H1 (cell line): ENCODE results near the gene UEVLD. TPM values are rescaled to one million over a fixed set of nuclear protein-coding genes. Genes with fewer than 3 reads are reported as not detected.

Experiments used
- CTCF ChIA-PET: fragments of 300-600 bp; sonication (Branson Sonifier 250); formaldehyde crosslinking; loops from one replicate; lab custom pipeline; 2021; ENCODE audit not compliant: partially characterized antibody; lab: Charles Lee
- POLR2A ChIA-PET: fragments of 300-600 bp; sonication (Branson Sonifier 250); formaldehyde crosslinking; loops from one replicate; lab custom pipeline; 2021; ENCODE audit warnings: inconsistent platforms; ENCODE audit not compliant: partially characterized antibody; lab: Charles Lee
- DNase-seq, 2 experiments: peaks; one replicate each; pipeline versions ENCODE4 v3.0.0 to v3.0.0-alpha.2; 2010 to 2022; ENCODE audit warnings: low spot score in 2 of 2, low read depth in 1 of 2, mixed read lengths in 1 of 2
- FAIRE-seq: peaks from 2 replicates; lab custom pipeline; 2011; peaks lifted over from hg19 to GRCh38; lab: Jason Lieb, UNC
- H2AFZ ChIP-seq: 2 replicates; pipeline ENCODE4 v1.8.1; 2012; ENCODE audit warnings: low read length, inconsistent platforms
- H2AK5ac ChIP-seq: 2 replicates; pipeline ENCODE4 v1.6.1; 2013; ENCODE audit warnings: low read depth, low read length
- H2BK120ac ChIP-seq: replicated peaks from 2 replicates; pipeline ENCODE3; 2013; ENCODE audit warnings: low read depth, low read length, inconsistent platforms
- H2BK12ac ChIP-seq: 2 replicates; pipeline ENCODE4 v1.6.1; 2013; ENCODE audit warnings: low read depth, low read length
- H2BK15ac ChIP-seq: 2 replicates; pipeline ENCODE4 v1.6.1; 2013; ENCODE audit warnings: low read length
- H2BK20ac ChIP-seq: 2 replicates; pipeline ENCODE4 v1.6.1; 2013; ENCODE audit warnings: low read length
- H2BK5ac ChIP-seq: 2 replicates; pipeline ENCODE4 v1.6.1; 2013; ENCODE audit warnings: low read depth, low read length
- H3K14ac ChIP-seq: 2 replicates; pipeline ENCODE4 v1.6.1; 2013; ENCODE audit warnings: inconsistent platforms; ENCODE audit not compliant: insufficient read length
- H3K18ac ChIP-seq: 2 replicates; pipeline ENCODE4 v1.6.1; 2013; ENCODE audit warnings: low read length; ENCODE audit errors: extremely low read depth
- H3K23ac ChIP-seq: 2 replicates; pipeline ENCODE4 v1.6.1; 2013; ENCODE audit warnings: inconsistent platforms; ENCODE audit not compliant: insufficient read length
- H3K23me2 ChIP-seq: 2 replicates; pipeline ENCODE4 v1.6.1; 2013; ENCODE audit warnings: low read depth, low read length
- H3K27ac ChIP-seq: 2 replicates; pipeline ENCODE4 v1.6.1; 2011; ENCODE audit warnings: low read depth, low read length, inconsistent platforms
- H3K27me3 ChIP-seq, 4 experiments: replicated peaks in 1 of 4; 1 replicate in 1 of 4; 2 replicates in 3 of 4; pipeline versions ENCODE4 v1.6.1 to v1.8.1; 2011 to 2013; ENCODE audit warnings: low read length in 3 of 4, mild to moderate bottlenecking in 3 of 4, inconsistent platforms in 2 of 4, mixed read lengths in 2 of 4, moderate library complexity in 1 of 4; ENCODE audit not compliant: control insufficient read depth in 3 of 4, insufficient read depth in 3 of 4; ENCODE audit errors: extremely low read depth in 1 of 4
- H3K36me3 ChIP-seq, 4 experiments: 2 replicates each; pipeline versions ENCODE4 v1.6.1 to v1.8.1; 2011 to 2013; ENCODE audit warnings: mild to moderate bottlenecking in 4 of 4, low read length in 3 of 4, moderate library complexity in 2 of 4, control low read depth in 1 of 4, inconsistent platforms in 1 of 4; ENCODE audit not compliant: insufficient read depth in 4 of 4, control insufficient read depth in 2 of 4
- H3K4ac ChIP-seq: replicated peaks from 2 replicates; pipeline ENCODE3; 2013; ENCODE audit warnings: low read length, low read depth, mixed read lengths, inconsistent platforms; ENCODE audit not compliant: insufficient read length
- H3K4me1 ChIP-seq, 4 experiments: replicated peaks in 1 of 4; 1 replicate in 1 of 4; 2 replicates in 3 of 4; pipeline versions ENCODE4 v1.6.1 to v1.8.1; 2011 to 2013; ENCODE audit warnings: low read length in 3 of 4, inconsistent platforms in 2 of 4, mixed read lengths in 1 of 4; ENCODE audit not compliant: insufficient read depth in 4 of 4, control insufficient read depth in 3 of 4
- H3K4me2 ChIP-seq, 2 experiments: 2 replicates each; pipeline versions ENCODE4 v1.6.1 to v1.8.1; 2011 to 2013; ENCODE audit warnings: low read depth in 2 of 2, low read length in 2 of 2, control low read depth in 1 of 2, inconsistent platforms in 1 of 2, mild to moderate bottlenecking in 1 of 2; ENCODE audit not compliant: insufficient read depth in 1 of 2
- H3K4me3 ChIP-seq, 4 experiments: fragments of 200-600, 300-600 bp in 1 of 4; sonication (generic), shearing (Covaris generic), sonication (Bioruptor Twin) in 1 of 4; 2 replicates each; pipeline versions ENCODE4 v1.5.1 to v1.8.1; 2011 to 2016; ENCODE audit warnings: low read length in 4 of 4, low read depth in 3 of 4, control low read depth in 2 of 4, inconsistent platforms in 2 of 4, mild to moderate bottlenecking in 2 of 4, mixed read lengths in 1 of 4, moderate library complexity in 1 of 4; ENCODE audit not compliant: insufficient read depth in 2 of 4; ENCODE audit errors: extremely low read depth in 1 of 4
- H3K56ac ChIP-seq: replicated peaks from 2 replicates; pipeline ENCODE3; 2013; ENCODE audit warnings: low read depth, mild to moderate bottlenecking, mixed read lengths, low read length, inconsistent platforms; ENCODE audit not compliant: insufficient read length
- H3K79me1 ChIP-seq: 2 replicates; pipeline ENCODE4 v1.6.1; 2013; ENCODE audit warnings: low read depth, low read length, control low read depth
- H3K79me2 ChIP-seq, 2 experiments: 2 replicates each; pipeline versions ENCODE4 v1.6.1 to v1.8.1; 2012 to 2013; ENCODE audit warnings: low read length in 2 of 2, mild to moderate bottlenecking in 2 of 2, inconsistent platforms in 1 of 2; ENCODE audit not compliant: insufficient read depth in 2 of 2, control insufficient read depth in 1 of 2
- H3K9ac ChIP-seq, 4 experiments: replicated peaks in 1 of 4; 1 replicate in 1 of 4; 2 replicates in 3 of 4; pipeline versions ENCODE4 v1.6.1 to v1.8.1; 2011 to 2013; ENCODE audit warnings: low read depth in 3 of 4, low read length in 3 of 4, control low read depth in 2 of 4, mild to moderate bottlenecking in 2 of 4, moderate library complexity in 2 of 4, inconsistent platforms in 1 of 4; ENCODE audit errors: extremely low read depth in 1 of 4
- H3K9me3 ChIP-seq, 2 experiments: 2 replicates each; pipeline versions ENCODE4 v1.6.1 to v1.8.1; 2012 to 2013; ENCODE audit warnings: mild to moderate bottlenecking in 2 of 2, moderate library complexity in 2 of 2, control low read depth in 1 of 2, inconsistent platforms in 1 of 2, low read depth in 1 of 2, low read length in 1 of 2, mixed read lengths in 1 of 2; ENCODE audit not compliant: insufficient read depth in 2 of 2
- H4K20me1 ChIP-seq, 2 experiments: replicated peaks in 1 of 2; 2 replicates each; pipeline versions ENCODE3 to v1.8.1; 2011 to 2013; ENCODE audit warnings: inconsistent platforms in 2 of 2, low read length in 2 of 2, mild to moderate bottlenecking in 1 of 2; ENCODE audit not compliant: insufficient read depth in 2 of 2, control insufficient read depth in 1 of 2
- H4K5ac ChIP-seq: 2 replicates; pipeline ENCODE4 v1.6.1; 2013; ENCODE audit warnings: low read length, low read depth, mixed read lengths, inconsistent platforms; ENCODE audit not compliant: insufficient read length
- H4K8ac ChIP-seq: 2 replicates; pipeline ENCODE4 v1.8.0; 2013; ENCODE audit warnings: mild to moderate bottlenecking, moderate library complexity, low read length, inconsistent platforms; ENCODE audit not compliant: insufficient read depth; ENCODE audit errors: extremely low read depth
- H4K91ac ChIP-seq: replicated peaks from 2 replicates; pipeline ENCODE3; 2013; ENCODE audit warnings: low read length, mixed read lengths, inconsistent platforms; ENCODE audit not compliant: insufficient read length
- CHD2 ChIP-seq: IDR thresholded peaks from 2 replicates; pipeline ENCODE4 v1.6.1; 2012; ENCODE audit warnings: low read length, improper control_type of control experiment
- JUND ChIP-seq: IDR thresholded peaks from 2 replicates; pipeline ENCODE4 v1.6.1; 2011; ENCODE audit warnings: mild to moderate bottlenecking, improper control_type of control experiment, low read length
- NANOG ChIP-seq: IDR thresholded peaks from 2 replicates; pipeline ENCODE4 v1.6.1; 2011; ENCODE audit warnings: low read length, low read depth, mild to moderate bottlenecking, inconsistent platforms; ENCODE audit not compliant: insufficient read depth, poor library complexity, severe bottlenecking
- POLR2AphosphoS5 ChIP-seq: IDR thresholded peaks from 2 replicates; pipeline ENCODE4 v1.6.1; 2011; ENCODE audit warnings: low read depth, low read length
- TAF1 ChIP-seq: IDR thresholded peaks from 2 replicates; pipeline ENCODE4 v1.6.1; 2011; ENCODE audit warnings: mild to moderate bottlenecking, low read depth, low read length
- TEAD4 ChIP-seq: IDR thresholded peaks from 2 replicates; pipeline ENCODE4 v1.6.1; 2012; ENCODE audit warnings: low read depth, low read length, inconsistent platforms, mixed read lengths
- WGBS, 2 experiments: shearing (Covaris generic) in 1 of 2; methylation state at CpG; one replicate each; pipeline versions ENCODE4 v1.1.6 to v1.1.7; 2013 to 2015; ENCODE audit warnings: low lambda C conversion rate in 2 of 2, mixed read lengths in 2 of 2, inconsistent platforms in 1 of 2, low coverage in 1 of 2, missing lambda C conversion rate in 1 of 2; ENCODE audit not compliant: insufficient replicate concordance in 2 of 2, insufficient coverage in 1 of 2, insufficient read length in 1 of 2; ENCODE audit errors: extremely low coverage in 1 of 2, missing lambda C conversion rate in 1 of 2; 5-methylcytosine and 5-hydroxymethylcytosine counted together
- long read RNA-seq, 2 experiments: library from RNA in 1 of 2; library from capped mRNA in 1 of 2; stranded (forward); transcript quantifications; one replicate each; pipeline ENCODE4 v2.0.0, GENCODE V29; 2021; ENCODE audit warnings: inconsistent platforms in 1 of 2
- polyA minus RNA-seq, 3 experiments: library from RNA; depleted of rRNA, polyadenylated mRNA; stranded (reverse); fragments of >200 nt; gene quantifications; 1 replicate in 2 of 3; 2 replicates in 1 of 3; pipeline ENCODE4 v1.2.3, GENCODE V29; 2011
- polyA plus RNA-seq, 7 experiments: library from polyadenylated mRNA; depleted of rRNA in 3 of 7; stranded (reverse) in 5 of 7; unstranded in 2 of 7; fragments of >200 nt in 5 of 7; fragments of 200-250 nt in 2 of 7; gene quantifications; 1 replicate in 5 of 7; 2 replicates in 1 of 7; 4 replicates in 1 of 7; pipeline versions ENCODE4 v1.2.1 to v1.2.3, GENCODE V29; 2011 to 2013; ENCODE audit warnings: missing spikeins in 2 of 7, mixed read lengths in 2 of 7
- total RNA-seq: library from RNA; stranded (reverse); fragmentation: NEBNext Ultra II Directional; extraction: Animal tissue kit (Norgen Biotek cat#: 25700); gene quantifications from 2 replicates; pipeline ENCODE4 v1.2.1, GENCODE V29; 2021
- TF ChIP-seq, protein P1 (sequence below): IDR thresholded peaks from 2 replicates; pipeline ENCODE4 v1.6.1; 2011; ENCODE audit warnings: low read depth, mild to moderate bottlenecking, low read length; ENCODE audit not compliant: insufficient read depth

The UEVLD gene
- total RNA-seq (6.0 and 7.3 TPM in 2 replicates), polyA plus RNA-seq (2011; rRNA removed) (3.6 and 4.1 TPM in 2 replicates), polyA minus RNA-seq (2011; rRNA and poly(A)+ RNA removed) (4.9 and 10.5 TPM in 2 replicates)
- polyA plus RNA-seq (2011; cell fraction: cytosol; rRNA removed): 5.1 TPM
- polyA plus RNA-seq (2011; cell fraction: nucleus; rRNA removed): 2.2 TPM
- polyA plus RNA-seq (2012, experiment 1 of 2): 4.8 to 7.7 TPM (median 5.5 TPM) in 4 replicates
- polyA plus RNA-seq (2012, experiment 2 of 2): 1.5 TPM
- polyA plus RNA-seq (2013, experiment 1 of 2): 5.5 TPM
- 4.3 TPM for polyA plus RNA-seq (2013, experiment 2 of 2)
- 4.5 TPM for polyA minus RNA-seq (2011; cell fraction: cytosol; rRNA and poly(A)+ RNA removed)
- polyA minus RNA-seq (2011; cell fraction: nucleus; rRNA and poly(A)+ RNA removed): 8.6 TPM
- long read RNA-seq, experiment 1, full-length matches to known transcripts: 3 of 9 reads
- long read RNA-seq, experiment 1, partial matches to known transcripts: 2 of 9 reads
- long read RNA-seq, experiment 1, other reads (novel, unspliced or antisense): 4 of 9 reads
- long read RNA-seq, experiment 2, full-length matches to known transcripts: 11 of 14 reads
- long read RNA-seq, experiment 2, partial matches to known transcripts: 1 of 14 reads
- long read RNA-seq, experiment 2, other reads (novel, unspliced or antisense): 2 of 14 reads

DNA sequence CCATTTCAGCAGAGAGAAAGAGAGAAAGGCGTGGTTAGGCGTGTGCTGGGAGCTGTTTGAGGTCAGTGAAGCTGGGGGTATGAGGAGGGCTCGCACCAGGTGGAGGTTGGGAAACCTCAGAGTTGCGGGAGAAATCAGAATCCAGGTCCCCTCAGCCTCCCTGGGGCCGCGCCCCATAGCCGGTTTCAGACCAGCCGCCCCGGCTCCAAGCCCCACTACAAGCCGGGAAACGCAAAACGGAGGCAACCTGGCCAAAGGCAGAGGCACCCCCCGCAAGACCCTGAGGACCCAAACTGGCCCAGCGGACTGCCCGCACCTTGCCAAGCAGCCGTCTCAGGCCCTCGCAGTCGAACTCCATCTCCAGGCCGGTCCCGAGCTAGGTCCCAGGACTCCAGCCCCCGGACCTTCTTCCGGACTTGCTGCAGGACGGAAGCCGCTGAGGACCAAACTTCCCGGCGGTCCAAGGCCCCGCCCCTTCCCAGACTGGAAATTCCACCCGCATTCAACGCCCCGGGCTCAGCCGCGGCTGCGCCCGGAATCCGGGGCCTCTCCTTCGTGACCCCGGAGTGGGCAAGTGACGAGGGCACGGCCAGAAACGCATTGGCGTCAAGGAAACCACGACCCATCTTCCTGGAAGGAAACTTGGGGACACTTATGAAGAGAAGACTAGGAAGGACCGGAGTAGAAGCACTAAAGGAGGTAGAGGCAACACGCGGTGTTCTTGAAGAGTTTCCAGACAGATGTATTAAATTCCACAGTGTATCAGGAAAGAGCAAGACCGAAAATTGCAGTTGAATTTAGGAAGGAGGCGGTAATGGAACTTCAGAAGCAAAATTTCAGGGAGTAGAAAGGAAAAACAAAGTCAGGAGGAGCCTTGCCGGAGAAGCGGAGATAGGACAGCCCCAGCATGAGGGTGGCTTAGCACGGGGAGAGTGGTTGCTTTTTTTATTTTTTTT is at the start of gene UEVLD:
Gene UEVLD (minus strand): TSS at position 438 of the 956 bp plus-strand sequence. CDS start 80 bp downstream, at position 358.
- H3K79me2 ChIP-seq: peaks cover 0 to 49% of the 10 kb centered on the region in 2 experiments; a peak in 2 of 4 replicates
- no peak for FAIRE-seq
- TF ChIP-seq CHD2 (no peak), TEAD4 (peak; percentile 82), POLR2AphosphoS5 (peak; percentile 88), JUND (no peak), TAF1 (peak; percentile 92), NANOG (no peak)
- TF ChIP-seq, protein P1, sequence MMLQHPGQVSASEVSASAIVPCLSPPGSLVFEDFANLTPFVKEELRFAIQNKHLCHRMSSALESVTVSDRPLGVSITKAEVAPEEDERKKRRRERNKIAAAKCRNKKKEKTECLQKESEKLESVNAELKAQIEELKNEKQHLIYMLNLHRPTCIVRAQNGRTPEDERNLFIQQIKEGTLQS: no peak

More for the DNA sequence above, at the start of gene UEVLD:
- Histone ChIP-seq H3K23me2 (peaks cover 5% of the 10 kb centered on the region; the same call in 1 of the 2 replicates), H3K9me3 (no peaks in the 10 kb centered on the region), H3K4me1 (peaks cover 0 to 3% (median 0%) of the 10 kb centered on the region in 4 experiments; a peak in 1 of 7 replicates), H3K56ac (no peak within 1 kb of the TSS), H2BK20ac (no peak within 1 kb of the TSS), H3K27ac (peak within 1 kb of the TSS; percentile 53), H3K4me2 (peak within 1 kb of the TSS; percentile 72 to 97), H2BK15ac (no peak within 1 kb of the TSS), H2AK5ac (no peak within 1 kb of the TSS), H4K91ac (no peak within 1 kb of the TSS), H3K9ac (peak within 1 kb of the TSS; percentile 80 to 95 (median 88)), H2AFZ (peak within 1 kb of the TSS; percentile 97), H3K4me3 (peak within 1 kb of the TSS; percentile 92 to 100 (median 94)), H3K27me3 (no peaks in the 10 kb centered on the region), H3K4ac (no peak within 1 kb of the TSS), H3K14ac (no peak within 1 kb of the TSS), H4K8ac (peak within 1 kb of the TSS; percentile 93; the same call in 1 of the 2 replicates), H2BK120ac (no peak within 1 kb of the TSS), H2BK5ac (peak within 1 kb of the TSS; percentile 46; the same call in 1 of the 2 replicates), H3K36me3 (no peaks in the 10 kb centered on the region), H2BK12ac (no peak within 1 kb of the TSS), H3K18ac (peak within 1 kb of the TSS; percentile 89), H3K79me1 (peaks cover 2% of the 10 kb centered on the region; the same call in 1 of the 2 replicates), H3K23ac (no peak within 1 kb of the TSS), H4K5ac (peak within 1 kb of the TSS; percentile 84), H4K20me1 (no peaks in the 10 kb centered on the region)
- CTCF ChIA-PET: interaction anchor here (0.6 to 1.9 kb wide), 4 partner anchors 13 to 149 kb away, joined by 3 to 5 read pairs (median 4); no protein-coding TSS in a partner anchor
- peak; percentile 58 to 89 for DNase-seq
- 1% methylated on average over 49 of the region's 50 CpGs; no CpG with 5 or more reads in 1 of the 2 experiments for WGBS, 2 experiments
- POLR2A ChIA-PET: interaction anchor here (0.6 to 2.2 kb wide), 10 partner anchors 8 to 499 kb away, joined by 3 to 8 read pairs (median 4); partner anchors contain the start of genes SPTY2D1 and TSG101
